GM12878 (cell line): ENCODE results near the gene BZW2.

ENCODE experiments used
- CEBPB ChIP-seq, 2 experiments: fragments of 150-350 bp in 1 of 2; IDR thresholded peaks; 2 replicates each; pipeline ENCODE4 v1.6.1; 2012 to 2014; ENCODE audit warnings: low read depth in 2 of 2, low read length in 2 of 2, borderline replicate concordance in 1 of 2, inconsistent platforms in 1 of 2
- CTCF ChIP-seq, 3 experiments: IDR thresholded peaks in 2 of 3; conservative IDR thresholded peaks in 1 of 3; 2 replicates each; pipeline ENCODE4 v1.5.1; 2011; ENCODE audit warnings: low read depth in 3 of 3, low read length in 3 of 3, mild to moderate bottlenecking in 3 of 3, control low read depth in 2 of 3, moderate library complexity in 2 of 3, inconsistent platforms in 1 of 3, mixed read lengths in 1 of 3; ENCODE audit not compliant: control insufficient read depth in 2 of 3, insufficient read depth in 1 of 3; ENCODE audit errors: extremely low read depth in 1 of 3
- NFYB ChIP-seq: IDR thresholded peaks from 2 replicates; pipeline ENCODE4 v1.6.1; 2011; ENCODE audit warnings: low read depth, mild to moderate bottlenecking, low read length, improper control_type of control experiment, moderate library complexity; ENCODE audit not compliant: insufficient read depth
- PBX3 ChIP-seq: IDR thresholded peaks from 2 replicates; pipeline ENCODE4 v1.6.1; 2011; ENCODE audit warnings: mild to moderate bottlenecking, low read depth, low read length, moderate library complexity; ENCODE audit not compliant: insufficient replicate concordance
- POLR2A ChIP-seq: IDR thresholded peaks from 2 replicates; pipeline ENCODE4 v1.6.1; 2011; ENCODE audit warnings: low read depth, mild to moderate bottlenecking, low read length
- POLR2AphosphoS2 ChIP-seq: IDR thresholded peaks from 2 replicates; pipeline ENCODE4 v1.6.1; 2011; ENCODE audit warnings: low read depth, mild to moderate bottlenecking, low read length, improper control_type of control experiment, moderate library complexity
- RB1 ChIP-seq: fragments of 450-650 bp; formaldehyde crosslinking; IDR thresholded peaks from 2 replicates; pipeline ENCODE4 v1.6.1; 2017; ENCODE audit warnings: mild to moderate bottlenecking, borderline replicate concordance
- RFX5 ChIP-seq: IDR thresholded peaks from 2 replicates; pipeline ENCODE4 v1.6.1; 2011; ENCODE audit warnings: low read depth, low read length, improper control_type of control experiment
- SIN3A ChIP-seq: IDR thresholded peaks from 2 replicates; pipeline ENCODE4 v1.6.1; 2012; ENCODE audit warnings: low read depth, low read length, improper control_type of control experiment
- TAF1 ChIP-seq: IDR thresholded peaks from 2 replicates; pipeline ENCODE4 v1.6.1; 2011; ENCODE audit warnings: mild to moderate bottlenecking, low read depth, low read length, borderline replicate concordance

DNA sequence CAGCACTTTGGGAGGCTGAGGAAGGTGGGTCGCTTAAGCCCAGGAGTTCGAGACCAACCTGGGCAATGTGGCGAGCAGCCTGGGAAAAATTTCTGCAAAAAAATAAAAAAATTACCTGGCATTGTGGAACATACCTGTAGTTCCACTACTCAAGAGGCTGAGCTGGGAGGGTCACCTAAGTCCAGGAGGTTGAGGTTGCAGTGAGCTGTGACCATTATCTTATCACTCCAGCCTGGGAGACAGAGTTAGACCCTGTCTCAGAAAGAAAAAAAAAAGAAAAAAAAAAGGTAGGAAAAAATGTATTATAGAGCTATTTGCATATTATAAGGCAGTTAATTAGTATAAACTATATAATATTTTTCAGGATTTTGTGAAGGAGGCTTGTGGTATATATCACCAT lies 96.6 kb downstream of the BZW2 start:
- no peak for TF ChIP-seq PBX3
- no peak for TF ChIP-seq CTCF (IDR thresholded peaks at IDR 0.05 in 2 of 3, conservative IDR thresholded peaks at IDR 0.05 in 1 of 3; ENCODE audit: control insufficient read depth in 2 of 3, extremely low read depth in 1 of 3, insufficient read depth in 1 of 3, low read depth in 3 of 3, low read length in 3 of 3)
- no peak for TF ChIP-seq RB1
- no peak for TF ChIP-seq POLR2A
- TF ChIP-seq CEBPB (IDR thresholded peaks at IDR 0.05; ENCODE audit: borderline replicate concordance in 1 of 2, low read depth in 2 of 2, low read length in 2 of 2): no peak
- no peak for TF ChIP-seq SIN3A
- no peak for TF ChIP-seq POLR2AphosphoS2
- TF ChIP-seq TAF1: no peak
- no peak for TF ChIP-seq RFX5
- TF ChIP-seq NFYB: no peak
